Islet precursor cell (in vitro differentiated cells): ENCODE results near the gene QSER1.
"Not testable (repeated sequence)": the region's sequence is repeated elsewhere in the genome, so short reads cannot be mapped to it uniquely, and the experiment has no call there.

Experiments used
- DNase-seq: peaks from one replicate; pipeline ENCODE4 v3.0.0-alpha.2; 2018

Gene QSER1

DNA sequence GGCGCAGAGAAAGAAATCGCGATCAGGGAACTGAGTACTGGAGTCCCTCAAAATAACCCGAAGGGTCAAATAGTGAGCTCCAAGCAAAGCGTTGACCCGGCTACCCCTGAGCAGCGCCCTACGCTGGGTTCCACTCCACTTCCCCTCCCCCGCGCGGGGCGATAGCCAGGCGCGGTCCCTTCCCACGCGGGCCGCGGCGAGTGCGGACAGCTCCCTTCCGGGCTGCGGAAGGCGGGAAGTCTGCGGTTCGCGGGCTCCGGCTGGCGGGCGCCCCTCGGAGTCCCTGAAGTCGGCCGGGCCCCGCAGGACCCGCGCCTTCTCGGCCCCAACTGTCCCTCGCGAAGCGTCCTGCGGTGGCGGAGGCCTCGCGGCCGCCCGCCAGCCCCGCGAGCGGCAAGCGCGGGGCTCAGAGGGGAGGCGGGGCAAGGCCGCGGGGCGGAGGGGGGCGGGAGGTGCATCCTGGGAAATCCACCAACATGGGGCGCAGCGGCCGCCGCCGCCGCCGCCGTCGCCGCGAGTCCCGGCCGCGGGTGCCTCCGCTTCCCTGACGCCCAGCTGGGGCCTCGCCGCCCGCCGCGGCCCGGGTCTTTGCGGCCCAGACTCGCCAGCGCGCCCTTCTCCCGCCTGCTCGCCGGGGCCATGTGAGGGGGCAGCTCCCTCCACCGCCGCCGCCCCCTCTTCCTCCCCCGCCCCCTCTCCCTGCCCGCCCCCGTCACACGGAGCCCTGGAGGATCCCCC lies at the start of gene QSER1:
Gene QSER1 (plus strand): TSS at position 457 of the 738 bp plus-strand sequence. CDS start 315 bp downstream, outside the sequence.
- peak; percentile 81 for DNase-seq

DNA sequence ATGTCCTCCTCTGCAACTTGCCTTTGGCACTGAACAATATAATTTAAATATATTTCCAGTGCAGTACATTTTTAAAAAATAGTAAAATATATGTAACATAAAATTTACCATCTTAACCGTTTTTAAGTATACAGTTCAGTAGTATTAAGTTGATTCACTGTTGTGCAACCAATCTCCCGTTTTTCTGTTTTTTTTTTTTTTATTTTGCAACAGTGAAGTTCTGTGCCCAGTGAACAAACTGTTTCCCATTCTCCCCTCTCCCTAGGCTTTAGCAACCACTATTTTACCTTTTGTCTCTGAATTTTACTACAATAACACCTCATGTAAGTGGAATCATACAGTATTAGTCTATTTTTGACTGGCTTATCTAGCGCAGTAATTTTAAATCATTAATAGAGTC lies 49.1 kb upstream of the QSER1 start:
- no peak for DNase-seq

DNA sequence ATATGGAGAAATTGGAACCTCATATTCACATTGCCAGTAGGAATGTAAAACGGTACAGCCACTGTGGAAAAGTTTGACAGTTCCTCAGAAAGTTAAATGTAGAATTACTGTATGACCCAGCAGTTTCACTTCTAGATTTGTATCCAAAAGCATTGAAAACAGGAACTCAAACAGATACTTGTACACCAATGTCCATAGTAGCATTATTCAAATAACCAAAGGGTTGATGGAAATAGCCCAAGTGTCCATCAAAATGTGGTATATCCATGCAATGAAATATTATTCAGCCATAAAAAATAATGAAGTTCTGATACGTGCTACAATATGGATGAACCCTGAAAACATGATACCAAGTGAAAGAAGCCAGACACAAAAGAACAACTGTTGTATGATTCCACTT lies 45.1 kb upstream of the QSER1 start:
- no peak for DNase-seq

DNA sequence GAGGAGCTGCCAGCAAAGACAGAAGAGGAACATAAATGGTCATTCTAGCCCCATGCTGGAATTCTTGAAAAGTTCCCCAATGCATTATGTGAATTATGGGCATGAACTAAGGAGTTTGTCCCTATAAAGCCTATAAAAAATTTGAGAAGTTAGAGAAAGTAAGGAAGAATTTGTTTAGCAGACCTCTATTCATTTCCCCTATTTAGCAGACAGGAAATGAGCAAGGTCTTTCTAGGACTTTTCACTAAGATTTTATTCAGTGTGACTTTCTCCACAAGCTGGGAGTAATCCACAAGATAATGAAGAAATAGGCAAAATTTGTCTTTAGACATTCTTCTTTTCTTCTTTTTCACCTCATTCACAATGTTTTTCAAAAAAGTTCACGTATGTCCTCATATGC lies 42.9 kb upstream of the QSER1 start:
- no peak for DNase-seq

DNA sequence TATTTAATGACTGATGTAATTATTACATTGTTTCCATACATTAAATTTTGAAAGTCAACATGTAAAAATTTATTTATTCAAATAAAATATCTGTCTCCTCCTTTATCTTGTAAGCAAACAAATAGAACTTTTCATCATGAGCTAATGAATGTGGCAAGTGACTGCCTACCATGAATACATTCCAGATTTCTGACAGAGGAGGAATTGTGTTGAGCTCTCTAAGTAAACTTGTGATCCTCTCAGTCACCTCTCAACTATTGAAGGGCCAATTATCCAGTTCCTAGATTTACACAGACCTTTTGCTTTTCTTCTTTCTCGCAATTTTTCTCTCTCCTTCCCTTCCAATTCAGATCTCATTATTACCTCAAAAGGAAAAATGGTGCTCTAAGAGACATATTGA lies 41.4 kb upstream of the QSER1 start:
- DNase-seq: no peak

DNA sequence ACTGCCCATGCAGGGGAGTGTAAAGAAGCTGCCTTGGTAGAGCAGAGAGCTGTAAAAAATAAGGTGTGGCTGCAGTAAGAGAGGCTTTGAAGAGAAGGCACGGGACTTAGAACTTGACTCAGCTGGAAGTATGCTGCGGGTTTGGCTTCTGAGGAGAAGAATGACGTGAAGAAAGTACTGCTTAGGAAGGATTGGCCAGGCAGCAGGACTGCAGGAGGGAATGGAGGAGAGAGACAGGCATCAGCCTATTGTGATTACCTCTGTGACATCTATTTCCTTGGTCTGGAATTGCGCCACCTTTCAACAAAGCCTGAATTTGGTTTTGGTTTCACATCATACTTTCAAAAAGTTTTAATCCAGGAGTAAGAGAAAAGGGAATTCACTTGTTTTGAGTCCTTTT lies 40.4 kb upstream of the QSER1 start:
- no peak for DNase-seq

DNA sequence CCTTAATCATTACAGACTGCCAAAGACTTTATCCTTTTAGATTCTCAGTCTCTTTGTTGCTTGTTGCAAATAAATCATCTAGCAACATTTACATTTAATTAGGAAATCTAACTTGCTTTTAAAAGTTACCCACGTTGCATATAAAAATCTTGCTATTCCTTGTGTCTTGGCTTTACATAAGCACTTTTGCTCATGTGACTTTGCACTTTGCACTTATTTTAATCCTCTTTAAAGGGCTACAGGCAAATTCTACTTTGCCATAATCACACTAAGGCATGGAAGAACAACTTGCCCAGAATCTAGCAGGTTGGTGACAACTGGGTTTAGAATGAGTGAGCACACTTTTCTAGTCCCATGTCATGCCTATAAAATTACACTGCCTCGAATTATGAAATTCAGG lies 37.0 kb upstream of the QSER1 start:
- DNase-seq: no peak

DNA sequence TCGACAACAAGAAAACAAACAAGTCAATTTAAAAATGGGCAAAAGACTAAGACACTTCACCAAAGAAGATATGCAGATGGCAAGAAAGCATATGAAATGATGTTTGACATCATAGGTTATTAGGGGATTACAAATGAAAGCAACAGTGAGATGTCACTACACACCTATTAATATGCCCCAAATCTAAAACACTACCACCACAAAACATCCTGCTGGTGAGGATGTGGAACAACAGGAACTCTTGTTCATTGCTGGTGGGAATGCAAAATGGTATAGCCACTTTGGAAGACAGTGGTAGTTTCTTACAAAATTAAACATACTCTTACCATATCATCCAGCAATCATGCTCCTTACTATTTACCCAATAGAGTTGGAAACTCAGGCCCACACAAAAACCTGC lies 33.9 kb upstream of the QSER1 start:
- DNase-seq: no peak

DNA sequence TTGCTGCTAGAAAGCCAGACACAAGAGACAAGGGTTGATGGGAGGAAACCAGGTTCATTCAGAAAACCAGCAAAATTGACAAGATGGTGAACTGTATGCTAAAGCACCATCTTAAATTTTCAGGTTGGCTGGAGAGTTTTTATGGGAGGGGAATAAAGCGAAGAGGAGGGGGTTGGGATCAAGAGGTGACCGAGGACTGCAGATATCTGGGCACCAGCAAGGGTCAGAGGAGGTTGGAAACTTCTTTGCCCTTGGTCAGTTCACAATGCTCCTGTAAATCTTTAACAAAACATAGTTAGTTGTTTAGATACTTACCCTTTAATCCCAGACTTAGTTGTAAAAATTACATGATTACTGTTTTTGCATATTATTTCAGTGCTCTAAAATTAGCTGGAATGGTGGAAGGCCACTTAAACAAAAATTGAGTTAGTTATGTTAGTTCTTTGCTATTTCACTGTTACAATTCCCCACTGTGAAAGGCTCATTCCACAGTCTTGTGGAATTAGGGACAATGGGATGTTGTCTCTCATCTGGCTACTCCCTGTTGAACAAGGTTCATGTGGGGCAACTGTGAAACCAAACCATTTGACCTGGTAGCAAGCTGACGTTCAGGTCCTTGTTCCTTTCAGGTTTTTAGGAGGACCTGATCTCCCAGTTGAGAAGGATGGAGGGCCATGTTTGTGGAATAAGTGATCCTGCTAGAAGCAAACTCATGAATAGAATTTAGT lies 30.6 kb upstream of the QSER1 start:
- DNase-seq: no peak

DNA sequence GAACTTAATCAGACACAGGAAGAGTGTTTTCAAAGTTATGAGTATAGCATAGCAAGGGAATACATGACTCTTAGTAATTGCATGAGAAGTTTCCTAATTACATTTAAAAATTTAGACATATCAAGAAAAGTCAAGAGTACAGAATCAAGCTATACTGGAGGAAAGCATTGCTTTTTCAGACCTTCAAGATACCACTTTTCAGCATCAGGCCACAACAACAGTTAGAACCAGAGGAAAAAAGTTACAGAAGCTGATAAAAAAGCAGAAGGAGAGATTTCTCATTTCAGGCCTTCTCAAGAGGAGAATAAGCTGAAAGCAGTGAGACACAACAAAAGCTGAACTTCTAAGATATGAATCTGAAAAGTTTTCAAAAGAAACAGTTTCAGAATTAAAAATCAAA lies 28.1 kb upstream of the QSER1 start:
- DNase-seq: no peak

DNA sequence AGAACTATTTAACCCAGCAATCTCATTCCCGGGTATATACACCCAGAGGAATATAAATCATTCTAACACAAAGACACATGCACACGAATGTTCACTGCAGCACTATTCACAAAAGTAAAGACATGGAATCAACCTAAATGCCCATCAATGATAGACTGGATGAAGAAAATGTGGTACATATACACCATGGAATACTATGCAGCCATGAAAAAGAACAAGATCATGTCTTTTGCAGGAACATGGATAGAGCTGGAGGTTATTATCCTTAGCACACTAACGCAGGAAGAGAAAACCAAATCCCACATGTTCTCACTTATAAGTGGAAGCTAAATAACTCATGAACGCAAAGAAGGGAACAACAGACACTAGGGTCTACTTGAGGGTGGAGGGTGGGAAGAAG lies 23.9 kb upstream of the QSER1 start:
- not testable (repeated sequence) for DNase-seq

DNA sequence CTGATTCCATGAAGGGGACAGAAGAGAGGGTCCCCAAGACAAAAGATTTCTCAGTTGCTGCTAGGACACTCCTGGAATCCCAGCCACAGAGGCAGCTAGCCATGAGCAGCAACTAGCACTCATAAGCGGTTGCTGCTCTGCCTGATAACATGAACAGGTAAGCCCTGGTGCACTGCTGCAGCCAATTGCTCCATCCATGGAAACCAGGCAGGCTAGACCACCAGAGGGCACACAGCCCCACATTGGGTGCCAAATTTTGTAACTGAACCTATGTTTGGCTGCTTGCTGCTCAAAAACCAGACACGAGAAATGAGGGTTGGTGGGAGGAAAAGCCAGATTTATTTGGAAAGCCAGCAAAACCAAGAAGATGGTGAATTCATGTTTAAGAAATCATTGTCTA lies 21.9 kb upstream of the QSER1 start:
- DNase-seq: peak; percentile 72

DNA sequence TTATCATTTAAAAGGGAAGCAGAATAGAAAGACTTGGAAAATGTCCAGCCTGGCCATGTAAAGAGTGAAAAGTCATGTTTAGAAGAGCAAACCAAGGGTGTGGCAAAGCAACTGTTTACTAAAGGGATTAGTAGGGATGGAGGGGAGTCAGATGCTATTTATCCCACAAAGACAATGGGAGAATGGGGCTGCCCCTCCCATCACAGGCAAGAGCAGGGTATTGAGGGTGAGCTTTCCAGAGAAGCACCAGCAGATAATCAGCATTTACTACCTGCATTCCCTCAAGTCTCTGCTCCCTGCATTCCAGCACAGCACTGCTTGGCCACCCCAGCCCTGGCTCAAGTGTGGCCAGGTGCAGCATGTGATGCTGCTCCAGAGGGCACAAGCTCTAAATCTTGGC lies 18.5 kb upstream of the QSER1 start:
- no peak for DNase-seq

DNA sequence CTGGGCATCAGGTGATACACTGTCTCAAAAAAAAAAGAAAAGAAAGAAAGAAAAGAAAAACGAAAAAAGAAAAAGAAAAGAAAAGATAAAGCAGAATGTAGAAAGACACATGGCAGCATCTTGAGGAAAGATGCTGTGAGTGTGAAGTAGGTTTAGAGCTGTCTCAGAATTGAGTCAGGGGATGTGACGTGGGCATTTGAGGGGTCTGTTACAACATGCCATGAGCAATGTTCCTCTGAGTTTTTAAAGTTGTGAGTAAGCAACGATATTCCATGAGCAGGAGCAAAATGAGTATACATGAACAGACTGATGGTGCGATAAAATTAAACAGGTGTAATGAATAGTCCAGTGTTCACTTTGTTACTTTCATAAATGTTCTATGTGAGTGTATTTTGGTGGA lies 11.3 kb upstream of the QSER1 start:
- DNase-seq: no peak

DNA sequence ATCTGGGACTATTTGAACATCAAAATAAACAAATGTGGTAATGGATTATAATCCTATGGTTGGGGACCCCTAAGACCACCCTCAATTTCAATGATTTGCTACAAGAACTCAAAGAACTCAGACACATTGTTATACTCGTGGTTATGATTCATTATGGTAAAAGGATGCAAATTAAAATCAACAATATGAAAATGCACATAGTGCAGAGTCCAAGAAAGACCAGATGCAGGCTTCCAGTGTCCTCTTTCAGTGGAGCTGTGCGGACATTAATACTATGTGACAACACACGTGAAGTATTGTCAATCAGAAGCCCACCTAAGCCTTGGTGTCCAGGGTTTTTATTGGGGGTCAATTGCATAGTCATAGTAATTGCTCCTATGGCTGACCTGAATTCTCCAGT lies 9.2 kb upstream of the QSER1 start:
- no peak for DNase-seq

DNA sequence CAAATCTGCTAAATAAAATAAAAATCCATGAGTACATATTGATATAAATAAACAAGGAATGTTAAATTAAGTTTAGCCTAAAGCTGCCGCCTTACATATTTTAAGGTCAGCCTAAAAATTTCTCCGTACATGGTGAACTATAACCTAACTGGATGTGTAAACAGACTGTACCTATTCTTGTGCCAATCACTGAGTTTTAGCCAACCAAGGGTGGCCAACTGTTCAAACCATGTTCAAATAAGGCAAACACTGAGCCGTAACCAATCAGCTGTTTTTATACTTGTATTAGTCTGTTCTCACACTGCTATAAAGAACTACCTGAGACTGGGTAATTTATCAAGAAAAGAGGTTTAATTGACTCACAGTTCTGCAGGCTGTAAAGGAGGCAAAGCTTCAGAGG lies 8.6 kb upstream of the QSER1 start:
- no peak for DNase-seq

DNA sequence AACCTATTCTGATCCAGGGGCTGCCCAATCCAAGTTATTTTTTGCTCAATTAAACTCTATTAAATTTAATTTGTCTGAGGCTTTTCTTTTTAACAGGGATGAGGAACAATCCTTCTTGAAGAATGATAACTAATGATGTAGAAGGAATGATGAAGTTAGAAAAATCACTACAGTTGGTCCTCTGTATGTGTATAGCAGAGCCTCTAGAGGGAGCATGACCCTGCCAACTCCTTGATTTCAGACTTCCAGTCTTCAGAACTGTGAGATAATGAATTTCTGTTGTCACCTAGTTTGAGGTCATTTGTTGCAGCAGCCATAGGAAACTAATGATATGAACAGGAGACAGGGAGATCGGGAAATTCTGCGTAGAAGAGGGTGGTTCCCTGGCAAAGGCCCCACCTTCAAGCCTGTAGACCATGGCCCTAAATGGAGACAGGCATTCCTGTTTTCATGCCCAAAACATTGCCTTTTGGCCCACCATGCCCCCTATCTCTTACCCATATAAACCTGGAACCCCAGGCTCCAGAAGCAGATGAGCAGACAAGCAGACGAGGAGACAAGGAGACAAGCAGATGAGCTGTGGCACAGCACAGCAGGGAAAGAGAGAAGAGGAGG lies 7.7 kb upstream of the QSER1 start:
- no peak for DNase-seq

DNA sequence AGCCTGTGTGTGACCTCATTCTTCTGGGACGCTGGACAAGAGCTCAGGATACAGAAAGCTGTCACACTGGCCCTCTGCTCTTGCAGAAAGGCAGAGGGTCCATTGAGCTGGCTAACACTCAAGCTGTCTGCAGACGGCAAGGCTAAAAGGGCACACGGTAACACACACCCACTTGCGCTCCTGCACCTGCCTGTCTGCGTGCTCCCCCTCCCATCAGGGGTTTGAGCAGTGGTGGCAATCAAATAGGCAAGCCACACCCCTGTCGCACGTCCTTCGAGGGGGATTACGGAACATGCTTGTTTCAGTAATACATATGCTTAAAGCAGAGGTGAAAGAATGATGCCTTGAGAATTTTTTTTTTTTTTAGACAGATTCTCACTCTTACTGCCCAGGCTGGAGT lies 7.1 kb upstream of the QSER1 start:
- no peak for DNase-seq

DNA sequence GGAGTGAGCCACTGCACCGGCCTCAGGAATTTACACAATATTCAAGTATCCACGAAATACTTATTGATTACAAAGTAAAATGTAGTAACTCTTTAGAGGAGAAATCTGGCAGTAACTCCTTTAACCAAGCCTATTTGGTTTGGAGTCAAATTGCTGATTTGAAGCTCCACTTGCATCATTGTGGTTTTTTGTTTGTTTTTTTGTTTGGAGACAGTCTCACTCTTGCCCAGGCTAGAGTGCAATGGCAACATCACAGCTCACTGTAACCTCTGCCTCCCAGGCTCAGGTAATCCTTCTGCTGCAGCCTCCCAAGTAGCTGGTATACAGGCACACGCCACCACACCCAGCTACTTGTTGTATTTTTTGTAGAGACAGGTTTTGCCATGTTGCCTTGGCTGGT lies 6.4 kb upstream of the QSER1 start:
- no peak for DNase-seq

DNA sequence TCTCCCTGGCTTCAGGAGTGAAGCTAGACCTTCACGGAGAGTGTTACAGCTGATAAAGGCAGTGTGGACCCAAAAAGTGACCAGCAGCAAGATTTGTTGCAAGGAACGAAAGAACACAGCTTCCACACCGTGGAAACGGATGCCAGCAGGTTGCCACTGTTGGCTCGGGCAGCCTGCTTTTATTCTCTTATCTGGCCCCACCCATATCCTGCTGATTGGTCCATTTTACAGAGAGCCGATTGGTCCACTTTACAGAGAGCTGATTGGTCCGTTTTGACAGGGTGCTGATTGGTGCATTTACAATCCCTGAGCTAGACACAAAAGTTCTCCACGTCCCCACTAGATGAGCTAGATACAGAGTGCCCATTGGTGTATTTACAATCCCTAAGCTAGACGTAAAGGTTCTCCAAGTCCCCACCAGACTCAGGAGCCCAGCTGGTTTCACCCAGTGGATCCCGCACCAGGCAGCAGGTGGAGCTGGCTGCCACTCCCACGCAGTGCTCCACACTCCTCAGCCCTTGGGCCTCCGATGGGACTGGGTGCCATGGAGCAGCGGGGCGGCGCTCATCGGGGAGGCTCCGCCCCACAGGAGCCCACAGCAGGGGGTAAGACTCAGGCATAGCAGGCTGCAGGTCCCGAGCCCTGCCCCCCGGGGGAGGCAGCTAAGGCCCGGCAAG lies 4.8 kb upstream of the QSER1 start:
- DNase-seq: not testable (repeated sequence)

DNA sequence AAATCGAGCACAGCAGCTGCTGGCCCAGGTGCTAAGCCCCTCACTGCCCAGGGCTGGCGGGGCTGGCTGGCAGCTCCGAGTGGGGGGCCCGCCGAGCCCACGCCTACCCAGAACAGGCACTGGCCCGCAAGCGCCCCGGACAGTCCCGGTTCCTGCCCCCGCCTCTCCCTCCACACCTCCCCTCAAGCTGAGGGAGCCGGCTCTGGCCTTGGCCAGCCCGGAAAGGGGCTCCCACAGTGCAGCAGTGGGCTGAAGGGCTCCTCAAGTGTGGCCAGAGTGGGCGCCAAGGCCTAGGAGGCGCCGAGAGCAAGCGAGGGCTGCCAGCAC lies 4.3 kb upstream of the QSER1 start:
- DNase-seq: not testable (repeated sequence)

DNA sequence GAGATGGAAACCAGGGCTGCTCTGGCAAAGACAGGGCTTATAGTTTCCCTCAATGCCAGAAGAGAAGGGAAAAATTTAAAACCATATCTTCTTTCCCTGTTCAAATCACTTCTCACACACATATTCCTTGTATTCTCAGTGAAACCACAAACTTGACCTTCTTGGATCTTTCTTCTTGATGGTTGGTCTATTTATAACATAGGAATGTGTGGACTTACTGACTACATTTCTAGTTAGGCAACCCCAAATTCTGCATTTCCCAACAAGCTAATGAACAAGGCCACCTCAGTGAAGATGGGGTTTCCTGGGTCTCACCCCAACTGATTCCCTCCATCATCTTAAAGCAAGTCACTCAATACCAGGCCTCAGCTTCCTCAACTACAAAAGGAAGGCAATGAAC lies 3.8 kb upstream of the QSER1 start:
- DNase-seq: no peak

DNA sequence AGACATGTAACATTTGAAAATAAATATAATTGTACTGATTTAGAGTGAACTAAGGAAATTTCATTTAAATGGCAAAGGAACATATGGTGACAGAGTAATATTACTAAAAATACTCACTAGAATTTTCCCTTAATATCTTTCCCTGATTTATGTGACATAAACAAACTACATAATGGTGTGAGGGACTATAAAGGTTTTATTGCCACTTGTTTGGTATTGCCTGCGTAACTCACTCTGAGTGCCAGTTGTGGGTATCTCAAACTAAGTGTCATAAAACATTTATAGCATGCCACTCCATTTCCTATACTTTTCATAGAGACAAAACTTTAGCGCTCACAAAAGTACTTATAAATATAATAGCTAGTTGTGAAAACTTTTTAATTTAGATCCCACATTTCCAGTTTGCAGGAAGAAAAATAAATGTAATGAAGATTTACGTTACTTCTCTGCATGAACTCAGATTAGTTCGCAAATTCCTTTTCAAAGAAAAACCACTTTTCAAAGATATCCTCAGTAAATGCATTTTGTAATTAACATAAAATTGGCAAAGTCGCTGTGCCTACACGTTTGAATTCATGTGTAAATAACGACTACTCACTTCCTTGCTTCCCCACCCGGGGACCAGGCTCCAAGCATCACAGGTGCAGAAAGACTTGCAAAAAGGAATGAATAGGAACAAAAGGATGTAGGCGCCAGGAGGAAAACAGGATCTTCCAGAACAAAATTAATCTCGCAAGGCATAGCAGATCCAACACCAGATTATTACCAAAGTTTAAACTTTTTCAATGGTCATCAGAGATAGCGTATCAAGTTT lies 1.6 kb upstream of the QSER1 start:
- DNase-seq: no peak
